NCI-H345 treated with DMSO at 0.1 percent for 48 hours (cell line): ENCODE results near the gene CYSTM1.

Experiments
- DNase-seq: peaks from one replicate; lab custom pipeline; 2025; ENCODE audit not compliant: unreplicated experiment; lab: John Stamatoyannopoulos, UW

Gene CYSTM1

DNA sequence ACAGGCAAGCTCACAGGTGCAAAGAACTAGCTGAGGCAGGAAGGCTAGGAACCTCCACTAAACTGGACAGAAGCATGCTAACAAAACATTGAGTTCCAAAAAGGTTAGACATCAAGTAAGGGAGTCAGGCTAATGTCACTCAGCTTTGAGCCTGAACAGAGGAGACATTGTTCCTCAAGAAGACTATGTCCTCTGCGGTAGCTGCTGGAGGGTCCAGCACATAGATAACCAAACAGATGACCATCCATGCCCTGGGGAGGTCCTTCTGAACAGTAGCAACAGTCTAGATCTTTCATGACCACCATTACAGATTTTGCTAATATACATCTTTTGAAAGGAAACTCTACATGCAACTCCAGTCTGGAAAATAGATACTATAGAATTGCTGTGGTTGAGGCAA, 57.7 kb downstream of the CYSTM1 start:
- DNase-seq, result no peak

DNA sequence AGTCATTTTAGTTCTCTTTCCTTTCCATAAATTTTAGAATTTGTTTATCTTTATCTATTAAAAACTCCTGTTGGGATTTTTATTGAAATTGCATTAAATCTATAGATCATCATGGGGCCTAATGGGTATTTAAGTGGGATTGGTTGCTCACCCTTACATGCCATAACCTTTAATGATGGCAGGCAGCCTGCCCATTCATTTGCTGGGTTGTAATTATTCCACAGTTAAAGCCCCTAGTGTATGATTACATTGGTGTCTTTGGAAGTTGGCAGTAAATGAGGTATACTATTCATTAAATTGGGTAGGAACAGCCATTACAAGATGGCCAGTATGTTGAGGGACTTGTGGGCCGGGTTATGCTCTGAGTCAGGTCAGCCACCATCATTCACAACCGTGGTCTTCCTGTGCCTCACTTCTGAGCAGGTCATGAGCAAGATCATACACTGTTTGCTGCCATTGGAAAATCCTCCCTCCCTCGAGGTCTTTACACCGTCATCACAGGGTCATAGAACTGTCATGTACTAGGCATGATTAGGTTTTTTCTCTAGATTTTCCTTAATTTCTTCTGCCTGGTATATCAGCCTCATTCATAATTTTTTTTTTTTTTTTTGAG, 59.5 kb downstream of the CYSTM1 start:
- DNase-seq, result no peak

DNA sequence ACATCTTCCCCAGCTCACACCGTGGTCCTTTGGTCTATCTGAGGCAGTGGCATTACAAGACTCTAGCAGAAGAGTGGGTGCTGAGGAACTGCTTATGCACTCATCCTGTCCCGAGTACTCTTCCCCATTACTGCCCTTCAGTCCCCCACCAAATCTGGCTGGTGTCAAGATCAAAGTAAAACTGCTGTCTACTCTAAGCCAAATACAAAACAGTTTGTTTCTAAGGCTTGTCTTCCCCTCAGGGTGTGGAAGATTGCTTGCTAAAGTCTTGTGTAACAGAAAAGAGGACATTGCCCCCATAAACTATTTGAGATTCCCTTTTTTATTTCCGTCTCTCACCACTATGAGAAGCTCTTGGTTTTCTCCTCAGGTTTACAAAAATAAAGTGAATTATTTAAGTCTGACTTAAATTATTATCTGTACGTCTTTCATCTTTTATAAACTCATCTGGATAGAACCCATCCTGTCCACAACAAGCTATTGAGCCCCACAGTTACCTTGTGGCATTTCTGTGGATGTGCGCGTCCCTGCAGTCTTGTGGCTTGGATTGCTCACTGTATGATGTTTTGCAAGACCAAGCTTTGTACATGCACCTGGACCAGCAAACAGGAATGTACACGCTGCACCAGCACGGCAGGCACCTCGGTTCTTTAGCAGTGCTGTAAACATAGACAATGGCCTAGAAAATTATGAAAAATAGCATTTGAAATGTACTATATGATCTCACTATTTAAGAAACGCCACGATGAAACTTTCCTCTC, 61.0 kb downstream of the CYSTM1 start:
- DNase-seq, result no peak

DNA sequence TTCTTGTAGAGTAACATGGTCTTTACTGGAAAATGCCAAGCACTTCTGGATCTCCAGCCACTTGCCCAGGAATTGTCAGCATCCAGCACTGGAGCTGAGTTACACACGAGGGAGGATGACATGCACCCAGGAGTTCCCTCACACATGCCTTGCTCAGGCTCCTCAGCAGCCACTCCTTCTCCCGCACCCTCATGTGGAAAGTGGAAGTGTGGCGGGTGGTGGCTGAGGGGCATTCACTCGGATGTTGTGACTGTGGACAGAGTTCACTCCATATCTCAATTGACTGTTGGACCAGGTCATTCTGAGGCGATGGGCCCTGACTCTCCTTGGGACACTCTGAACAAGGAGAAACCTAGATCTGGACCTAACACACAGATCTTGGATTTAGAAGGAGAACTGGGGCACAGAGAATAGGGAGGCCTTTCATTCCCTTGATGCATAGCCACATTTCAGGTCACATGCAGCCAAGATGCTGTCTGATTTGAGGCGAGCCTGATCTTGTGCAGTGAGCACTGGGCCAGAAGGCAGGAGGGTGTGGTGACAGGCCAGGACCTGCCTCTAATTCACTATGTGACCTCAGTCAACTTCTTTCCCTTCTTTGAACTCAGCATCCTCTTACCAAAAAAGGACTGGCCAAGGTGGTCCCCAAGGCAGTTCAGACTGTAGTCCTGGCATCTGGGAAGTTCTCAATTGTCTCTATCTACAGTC, 62.1 kb downstream of the CYSTM1 start:
- no peak for DNase-seq

DNA sequence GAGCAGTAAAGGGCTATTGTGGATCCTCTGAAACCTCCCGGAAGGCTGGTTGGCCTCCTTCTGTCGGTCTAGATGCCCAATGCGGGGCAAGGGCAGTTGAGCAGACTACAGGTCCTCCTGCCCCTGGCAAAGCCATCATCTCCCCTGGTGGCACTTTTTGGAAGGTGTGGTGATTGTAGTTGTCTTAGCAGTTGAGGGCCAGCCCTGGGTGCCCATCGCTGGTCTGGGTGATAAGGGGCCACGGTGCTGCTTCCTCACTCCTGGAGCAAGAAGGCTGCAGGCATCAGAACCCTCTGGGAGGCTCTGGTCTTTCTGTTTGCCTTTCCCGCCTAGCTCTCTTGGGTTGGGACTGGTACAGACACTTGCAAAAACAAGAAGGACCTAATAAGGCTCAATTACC, 63.8 kb downstream of the CYSTM1 start:
- DNase-seq, result no peak

DNA sequence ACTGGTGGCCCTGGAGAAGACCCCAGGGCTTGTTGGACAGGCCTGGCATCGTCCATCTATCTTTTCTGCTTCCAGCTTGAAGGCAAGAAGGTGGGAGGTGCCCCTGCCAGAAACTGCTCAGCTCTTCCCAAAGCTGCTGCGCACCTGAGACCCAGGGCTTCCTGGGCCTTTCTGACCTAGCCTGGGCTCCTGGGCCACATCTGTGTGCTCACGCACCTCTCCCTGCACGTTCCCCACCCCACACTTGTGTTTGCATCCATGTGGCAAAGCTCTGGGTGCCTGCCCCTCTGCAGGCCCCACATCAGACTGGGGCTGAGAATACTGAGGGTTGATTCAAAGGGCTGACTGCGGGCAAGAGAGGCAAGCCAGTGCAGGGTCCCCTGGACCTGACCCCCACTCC, 64.5 kb downstream of the CYSTM1 start:
- no peak for DNase-seq

DNA sequence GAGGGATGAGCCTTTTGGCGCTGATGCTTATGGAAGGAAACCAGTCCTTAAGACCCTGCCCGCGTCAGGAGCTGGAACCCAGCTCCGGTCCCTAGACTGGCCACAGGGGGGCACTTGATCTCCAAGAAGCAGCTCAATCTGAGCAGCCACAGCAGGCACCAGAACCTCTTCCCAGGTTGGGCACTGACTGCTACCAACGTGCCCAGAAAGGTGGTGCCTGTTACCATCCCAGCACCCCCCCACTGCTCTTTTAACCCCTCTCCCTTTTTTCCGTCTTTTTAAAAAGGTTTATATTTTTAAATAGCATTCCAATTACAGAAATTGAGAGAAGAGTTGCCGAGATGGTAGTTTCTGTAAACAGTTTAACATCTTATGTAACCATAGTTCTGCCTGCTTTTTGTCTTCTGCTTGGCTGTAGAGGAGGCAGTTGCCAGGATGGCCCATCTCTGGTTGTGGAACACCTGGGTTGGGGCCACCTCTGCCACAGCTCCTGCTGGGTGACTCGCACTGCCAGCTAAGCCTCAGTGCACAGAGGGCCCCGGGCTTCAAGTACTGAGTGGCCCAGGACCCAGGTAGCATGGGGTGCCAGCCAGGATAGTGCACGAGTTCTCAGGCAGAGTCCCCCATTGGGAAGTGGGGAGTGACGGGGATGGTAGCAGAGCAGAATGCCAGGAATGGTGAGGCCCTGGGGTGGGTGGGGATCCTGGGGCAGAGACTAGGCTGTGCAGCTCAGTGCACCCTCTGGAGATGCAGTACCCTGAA, 65.1 kb downstream of the CYSTM1 start:
- no peak for DNase-seq

DNA sequence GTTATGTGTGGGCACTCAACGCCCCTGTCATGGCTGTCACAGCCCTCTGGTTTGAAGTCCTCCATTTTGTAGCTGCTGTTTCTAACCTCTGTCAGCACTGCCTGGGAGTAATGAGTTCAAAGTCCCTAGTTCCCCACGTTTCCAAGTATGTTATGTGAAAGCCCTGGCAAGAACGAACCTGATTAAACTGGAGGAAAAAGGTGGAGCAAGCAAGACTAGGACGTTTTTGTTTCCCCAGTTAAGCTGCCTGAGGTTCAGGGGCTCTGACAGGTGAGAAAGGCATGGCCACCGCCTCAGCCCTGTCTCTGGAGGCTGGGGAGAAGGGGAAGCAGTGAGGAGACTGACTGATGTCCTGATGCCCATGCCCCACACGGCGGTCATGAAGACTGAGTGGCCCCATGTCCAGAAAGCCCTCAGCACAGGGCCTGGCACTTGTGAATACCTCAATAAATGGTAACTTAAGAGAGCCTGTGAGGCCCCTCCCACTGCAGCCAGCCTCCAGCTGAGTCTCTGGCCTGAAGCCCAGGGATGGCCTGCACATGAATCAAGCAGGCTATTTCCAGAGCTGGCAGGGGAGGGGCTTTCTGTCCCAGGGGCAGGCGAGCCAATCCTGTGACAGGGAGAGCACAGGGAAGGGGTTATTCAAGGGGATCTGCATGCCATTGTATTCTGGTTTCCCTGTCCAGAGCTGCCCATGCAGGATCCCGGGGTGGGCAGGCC, 66.2 kb downstream of the CYSTM1 start:
- DNase-seq, result peak; percentile 89

DNA sequence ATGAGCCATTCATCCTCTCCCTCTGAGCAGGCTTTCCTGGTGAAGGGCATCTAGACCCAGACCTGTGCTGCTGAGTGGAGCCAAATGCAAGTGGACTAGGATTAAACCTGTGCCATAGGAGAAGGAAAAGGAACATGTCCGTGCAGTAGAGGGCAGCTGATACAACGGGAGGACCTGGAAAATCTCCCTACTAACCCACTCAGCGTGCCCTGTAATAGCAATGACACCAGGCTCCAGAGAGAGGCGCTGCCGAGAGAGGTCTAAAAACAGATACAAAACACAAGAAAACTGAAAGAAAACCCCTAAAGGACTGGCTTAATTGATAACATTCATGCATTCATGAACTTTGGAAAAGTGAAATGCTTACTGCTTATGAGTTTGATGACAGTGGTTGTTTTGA, 67.1 kb downstream of the CYSTM1 start:
- DNase-seq, result no peak

DNA sequence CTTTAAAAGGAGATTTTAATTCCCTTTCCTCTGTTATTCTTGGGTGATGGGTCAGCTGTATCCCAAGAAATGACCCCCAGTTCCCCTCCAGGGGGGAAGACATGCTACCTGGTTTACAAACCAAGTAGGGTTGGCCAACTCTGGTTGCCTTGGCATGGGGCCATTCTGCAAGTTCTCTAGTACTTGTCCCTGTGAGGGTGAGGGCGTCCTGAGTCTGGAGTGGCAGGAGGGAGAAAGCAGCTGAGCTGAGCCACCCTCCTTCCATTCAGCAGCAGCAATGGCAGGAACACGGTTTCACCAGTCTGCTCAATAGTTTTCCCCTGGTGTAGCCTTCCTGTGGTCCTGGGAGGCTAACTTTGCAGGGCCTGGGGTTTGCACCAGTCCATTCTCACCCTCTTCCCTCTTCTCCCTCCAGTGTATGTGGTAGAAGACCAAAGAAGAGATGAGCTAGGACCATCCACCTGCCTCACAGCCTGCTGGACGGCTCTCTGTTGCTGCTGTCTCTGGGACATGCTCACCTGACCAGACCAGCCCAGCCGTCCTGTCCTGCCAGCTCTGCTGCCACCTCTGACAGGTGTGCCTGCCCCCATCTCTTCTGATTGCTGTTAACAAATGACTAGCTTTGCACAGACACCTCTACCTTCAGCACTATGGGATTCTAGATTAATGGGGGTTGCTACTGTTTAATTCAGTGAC, 68.0 kb downstream of the CYSTM1 start:
- DNase-seq, result no peak

DNA sequence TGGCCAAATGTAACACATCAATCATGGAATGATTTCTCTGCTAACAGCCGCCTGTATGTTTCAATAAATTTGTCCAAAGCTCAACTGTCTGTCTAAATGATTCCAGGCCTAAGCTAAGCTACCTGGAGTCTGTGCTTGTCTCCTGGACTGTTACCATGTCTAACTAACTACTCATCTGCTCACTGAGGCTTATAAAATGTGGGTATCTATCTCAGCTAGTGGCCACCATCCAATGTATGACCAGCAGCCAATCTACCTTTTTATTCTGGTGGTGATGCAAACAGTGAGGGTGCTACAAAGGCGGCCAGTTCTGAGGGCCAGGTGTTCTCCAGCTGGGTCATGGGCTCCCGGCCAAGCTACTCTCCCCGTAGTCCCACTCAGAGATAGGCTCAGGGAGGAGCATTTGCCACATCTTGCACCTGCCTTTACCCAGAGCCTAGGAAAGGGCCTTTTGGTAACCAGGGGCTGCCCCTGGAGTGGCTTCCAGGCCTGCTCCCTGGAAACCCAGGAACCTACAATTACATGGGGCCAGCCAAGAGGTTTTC, 68.8 kb downstream of the CYSTM1 start:
- DNase-seq, result peak; percentile 94

DNA sequence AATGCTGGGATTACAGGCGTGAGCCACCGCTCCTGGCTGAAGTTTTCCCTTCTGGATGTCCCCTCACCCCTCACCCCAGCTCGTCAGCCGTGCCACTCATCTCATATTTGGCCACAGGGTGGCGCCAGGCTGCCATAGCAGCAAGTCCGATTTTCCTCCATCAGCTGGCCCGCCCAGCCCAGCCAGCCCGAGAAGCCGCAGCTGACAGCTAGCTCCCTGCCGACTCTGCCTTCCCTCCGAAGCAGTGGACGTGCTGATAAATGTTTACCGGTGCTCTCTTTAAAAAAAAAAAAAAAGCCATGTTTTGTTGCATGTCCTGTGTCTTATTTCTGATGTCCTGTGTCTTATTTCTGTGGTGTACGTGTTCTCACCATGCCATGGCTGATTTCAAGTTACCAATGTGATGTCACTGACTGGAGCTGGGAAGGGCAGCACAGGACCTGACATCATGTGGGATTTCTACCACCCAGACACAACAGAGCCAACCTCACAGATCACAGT, 69.6 kb downstream of the CYSTM1 start:
- peak; percentile 79 for DNase-seq

DNA sequence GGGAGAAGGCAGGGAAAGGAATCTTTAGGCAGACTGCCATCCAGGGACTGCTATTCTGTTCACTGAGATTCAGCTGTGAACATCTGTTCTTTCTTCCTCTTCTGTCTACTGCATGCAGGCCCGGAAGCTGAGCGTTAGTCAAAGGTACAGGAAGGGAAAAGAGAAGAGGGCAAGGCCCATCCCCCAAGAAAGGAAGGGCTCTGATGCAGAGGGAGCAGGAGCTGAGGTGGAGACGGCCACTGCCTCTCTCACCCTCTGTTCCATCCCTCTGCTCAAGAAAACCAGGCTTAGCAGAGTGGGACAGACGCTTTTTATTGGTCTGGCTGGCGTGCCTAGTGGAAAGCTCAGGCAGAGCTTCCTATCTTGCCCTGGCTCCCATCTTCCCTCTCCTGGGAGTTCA, 70.4 kb downstream of the CYSTM1 start:
- no peak for DNase-seq

DNA sequence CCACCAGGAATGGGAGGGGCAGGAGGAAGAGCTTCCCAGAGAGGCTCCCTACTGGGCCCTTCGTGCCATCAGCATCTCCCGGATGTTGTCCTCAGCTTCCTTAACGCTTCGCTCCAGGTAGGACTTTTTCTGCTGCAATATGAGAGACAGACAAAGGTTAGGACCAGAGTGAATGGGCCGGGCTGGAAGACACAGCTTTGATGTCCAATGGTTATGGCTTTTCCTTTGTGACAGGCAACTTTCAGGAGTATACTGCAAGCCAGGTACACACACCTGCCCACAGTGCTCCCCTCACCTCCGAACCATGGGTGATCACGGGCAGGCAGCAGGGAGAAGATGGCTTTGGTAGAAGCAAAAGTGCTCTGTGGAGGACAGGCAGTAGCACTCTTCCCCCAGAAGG, 70.9 kb downstream of the CYSTM1 start:
- DNase-seq, result no peak

DNA sequence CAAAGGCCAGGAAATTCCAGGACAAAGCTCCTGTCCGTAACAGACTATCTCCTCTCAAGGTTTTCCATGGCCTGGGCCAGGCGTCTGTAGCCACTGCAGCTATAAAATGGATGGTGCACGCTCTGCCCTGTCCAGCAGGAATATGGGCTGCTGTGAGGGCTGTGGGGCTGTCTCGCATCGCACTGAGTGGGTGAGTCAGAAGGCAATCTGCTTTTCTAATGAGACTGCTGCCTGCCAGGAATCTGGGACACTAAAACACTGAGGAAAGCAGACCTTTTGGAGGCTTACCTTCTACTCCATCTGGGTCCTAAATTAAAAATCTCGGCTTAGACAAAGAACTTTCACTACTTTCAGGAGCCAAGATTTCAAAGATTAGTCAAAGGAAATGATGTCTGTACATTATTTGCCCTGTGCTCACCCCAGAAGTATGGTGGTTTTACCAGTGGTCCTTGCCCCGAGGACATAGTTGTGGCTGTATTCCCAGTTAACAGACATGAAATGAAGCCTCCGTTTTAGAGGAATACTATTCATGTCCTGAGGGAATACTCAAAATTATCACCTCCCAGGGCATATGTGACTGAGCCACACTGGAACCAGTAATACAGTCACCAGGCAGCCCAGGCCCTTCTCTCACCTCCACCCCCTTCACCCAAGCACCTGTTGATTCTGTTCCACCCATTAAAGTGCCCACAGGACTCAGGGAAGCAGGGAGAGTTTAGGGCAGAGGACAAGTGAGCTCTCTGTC, 71.6 kb downstream of the CYSTM1 start:
- DNase-seq, result no peak

DNA sequence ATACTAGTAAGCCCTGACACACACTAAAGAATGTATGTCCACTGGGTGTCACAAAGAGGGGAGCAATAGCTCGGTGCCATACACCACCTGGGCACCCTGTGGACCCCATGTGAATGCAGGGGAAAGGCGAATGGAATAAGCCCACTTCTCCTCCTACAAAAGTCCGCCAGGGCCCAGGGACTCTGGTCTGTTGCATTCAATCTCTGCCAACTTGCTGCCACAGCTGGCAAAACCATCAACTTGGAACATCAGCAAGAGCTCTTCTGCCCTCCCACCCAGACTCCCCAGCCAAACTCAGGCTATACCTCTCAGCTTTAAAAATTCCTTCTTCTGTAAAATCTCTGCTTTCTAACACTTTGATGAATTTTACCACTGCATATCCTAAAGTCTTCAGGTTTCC, 73.4 kb downstream of the CYSTM1 start:
- DNase-seq, result no peak

DNA sequence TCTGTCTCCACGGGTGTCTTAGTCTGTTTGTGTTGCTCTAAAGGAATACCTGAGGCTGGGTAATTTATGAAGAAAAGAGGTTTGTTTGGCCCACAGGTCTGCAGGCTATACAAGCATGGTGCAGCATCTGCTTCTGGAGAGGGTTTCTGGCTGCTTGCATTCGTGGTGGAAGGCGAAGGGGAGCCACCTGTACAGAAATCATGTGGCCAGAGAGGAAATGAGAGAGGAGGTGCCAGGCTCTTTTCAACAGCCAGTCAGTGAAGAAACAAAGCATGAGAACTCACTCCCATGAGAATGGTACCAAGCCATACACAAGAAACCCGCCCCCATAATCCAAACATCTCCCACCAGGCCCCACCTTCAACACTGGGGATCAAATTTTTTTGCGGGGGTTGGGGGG, 74.5 kb downstream of the CYSTM1 start:
- no peak for DNase-seq

DNA sequence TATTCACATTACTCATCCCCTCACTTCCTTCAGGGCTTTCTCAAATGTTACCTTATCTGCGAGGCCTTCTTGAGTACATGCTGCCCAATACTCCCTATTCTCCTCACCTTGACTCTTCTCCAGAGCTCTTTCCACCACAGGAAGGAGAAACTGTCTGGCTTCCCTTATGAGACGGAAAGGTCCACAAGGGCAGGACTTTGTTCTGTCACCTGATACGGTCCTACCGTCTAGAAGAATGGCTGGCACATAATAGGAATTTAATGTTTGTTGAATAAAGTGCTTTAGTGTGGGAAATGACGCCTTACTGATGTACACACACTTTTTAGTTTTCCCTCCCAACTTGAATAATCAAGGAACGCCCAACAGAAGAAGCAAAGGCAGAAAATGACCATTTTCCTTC, 75.4 kb downstream of the CYSTM1 start:
- no peak for DNase-seq

DNA sequence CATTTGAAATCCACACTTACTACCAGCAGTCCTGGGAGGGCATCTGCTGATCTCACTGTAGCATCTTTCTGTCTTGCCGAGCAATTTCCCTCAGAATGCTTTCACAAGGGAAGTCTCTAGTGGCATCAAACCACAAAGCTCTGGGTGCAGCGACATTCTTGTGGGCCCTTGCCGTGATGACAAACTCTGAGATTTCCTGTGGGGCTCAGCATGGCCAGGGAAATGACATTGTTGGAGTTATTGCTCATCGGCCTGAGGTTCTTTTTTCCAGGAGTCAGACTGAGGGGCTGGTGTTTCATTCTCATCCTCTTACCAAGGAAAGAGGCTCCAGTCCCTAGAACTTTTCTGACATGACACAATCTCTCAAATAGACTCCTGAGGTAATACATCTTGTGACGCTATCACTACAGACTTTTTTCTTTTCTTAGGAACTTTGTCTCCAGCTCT, 76.6 kb downstream of the CYSTM1 start:
- no peak for DNase-seq
